IMR-90 (cell line): Measurements from ENCODE around the gene EMC9. TPM values are rescaled to one million over a fixed set of nuclear protein-coding genes. Genes with fewer than 3 reads are reported as not detected.

Experiments
- ATAC-seq: fragments of 200-7000 bp; cut with Tn5 transposase; 2 replicates; pipeline ENCODE4 v1.9.1; 2020; ENCODE audit warnings: low read depth, mild to moderate bottlenecking, moderate library complexity
- BruUV-seq: library from RNA; stranded (reverse); fragments of 400-500 nt; replicated peaks from 2 replicates; lab custom pipeline; 2021; lab: Mats Ljungman, UMichigan
- CTCF ChIA-PET: fragments of 300-600 bp; formaldehyde crosslinking; extraction: SDS; loops from one replicate; lab custom pipeline; 2021; ENCODE audit warnings: antibody characterized with exemption; lab: Yijun Ruan, JAX
- POLR2A ChIA-PET: fragments of 300-600 bp; sonication (Branson Sonifier 250); formaldehyde crosslinking; loops from one replicate; lab custom pipeline; 2022; ENCODE audit warnings: antibody characterized with exemption; ENCODE audit not compliant: unreplicated experiment; lab: Charles Lee
- DNase-seq: peaks from one replicate; pipeline ENCODE4 v3.0.0; 2013
- H2AFZ ChIP-seq: replicated peaks from 2 replicates; pipeline ENCODE3; 2013; ENCODE audit warnings: low read length, mild to moderate bottlenecking; ENCODE audit not compliant: poor library complexity
- H2AK5ac ChIP-seq: 2 replicates; pipeline ENCODE4 v1.6.1; 2013; ENCODE audit warnings: low read depth, low read length, inconsistent platforms
- H2AK9ac ChIP-seq: replicated peaks from 2 replicates; pipeline ENCODE3; 2013; ENCODE audit warnings: mild to moderate bottlenecking, low read depth, low read length, moderate library complexity; ENCODE audit not compliant: poor library complexity
- H2BK120ac ChIP-seq: 2 replicates; pipeline ENCODE4 v1.6.1; 2013; ENCODE audit warnings: low read depth, low read length, inconsistent platforms
- H2BK15ac ChIP-seq: 3 replicates; pipeline ENCODE4 v1.6.1; 2013; ENCODE audit warnings: low read depth, low read length, inconsistent platforms
- H2BK20ac ChIP-seq: 2 replicates; pipeline ENCODE4 v1.6.1; 2013; ENCODE audit warnings: low read depth, mild to moderate bottlenecking, inconsistent platforms, low read length, moderate library complexity
- H2BK5ac ChIP-seq: 2 replicates; pipeline ENCODE4 v1.6.1; 2013; ENCODE audit warnings: mild to moderate bottlenecking, low read depth, low read length, inconsistent platforms; ENCODE audit not compliant: poor library complexity, severe bottlenecking
- H3K14ac ChIP-seq: replicated peaks from 2 replicates; pipeline ENCODE4 v1.6.1; 2013; ENCODE audit warnings: low read depth, low read length, inconsistent platforms
- H3K18ac ChIP-seq: 2 replicates; pipeline ENCODE4 v1.6.1; 2013; ENCODE audit warnings: low read depth, low read length, control low read depth
- H3K23ac ChIP-seq: 2 replicates; pipeline ENCODE4 v1.6.1; 2013; ENCODE audit warnings: low read depth, low read length, inconsistent platforms
- H3K27ac ChIP-seq: 2 replicates; pipeline ENCODE4 v1.5.1; 2013; ENCODE audit warnings: mild to moderate bottlenecking, control low read depth, low read length; ENCODE audit not compliant: insufficient read depth
- H3K27me3 ChIP-seq: 2 replicates; pipeline ENCODE4 v1.6.1; 2013; ENCODE audit warnings: low read length; ENCODE audit not compliant: control insufficient read depth, insufficient read depth
- H3K36me3 ChIP-seq: 2 replicates; pipeline ENCODE4 v1.6.1; 2013; ENCODE audit warnings: low read length, mixed read lengths; ENCODE audit not compliant: control insufficient read depth, insufficient read depth
- H3K4ac ChIP-seq: 2 replicates; pipeline ENCODE4 v1.6.1; 2013; ENCODE audit warnings: low read depth, low read length, inconsistent platforms
- H3K4me1 ChIP-seq: 2 replicates; pipeline ENCODE4 v1.6.1; 2013; ENCODE audit warnings: low read length, mixed read lengths; ENCODE audit not compliant: control insufficient read depth, insufficient read depth
- H3K4me2 ChIP-seq: 2 replicates; pipeline ENCODE4 v1.6.1; 2013; ENCODE audit warnings: low read depth, mild to moderate bottlenecking, control low read depth, low read length, moderate library complexity
- H3K4me3 ChIP-seq: 2 replicates; pipeline ENCODE4 v1.5.1; 2013; ENCODE audit warnings: low read depth, mild to moderate bottlenecking, control low read depth, low read length, moderate library complexity; ENCODE audit not compliant: insufficient read depth
- H3K56ac ChIP-seq: 2 replicates; pipeline ENCODE4 v1.6.1; 2013; ENCODE audit warnings: low read length, inconsistent platforms; ENCODE audit not compliant: insufficient read depth; ENCODE audit errors: extremely low read depth
- H3K79me1 ChIP-seq, 2 experiments: 2 replicates each; pipeline ENCODE4 v1.6.1; 2013; ENCODE audit warnings: low read length in 2 of 2, inconsistent platforms in 1 of 2, low read depth in 1 of 2
- H3K9ac ChIP-seq: 2 replicates; pipeline ENCODE4 v1.6.1; 2013; ENCODE audit warnings: low read depth, low read length, control low read depth
- H3K9me1 ChIP-seq: 2 replicates; pipeline ENCODE4 v1.6.1; 2013; ENCODE audit warnings: low read length, inconsistent platforms; ENCODE audit not compliant: insufficient read depth
- H3K9me3 ChIP-seq: 2 replicates; pipeline ENCODE4 v1.6.1; 2013; ENCODE audit warnings: low read length; ENCODE audit not compliant: control insufficient read depth, insufficient read depth
- H4K20me1 ChIP-seq: 2 replicates; pipeline ENCODE4 v1.6.1; 2013; ENCODE audit warnings: low read length, inconsistent platforms; ENCODE audit not compliant: insufficient read depth
- H4K5ac ChIP-seq: 2 replicates; pipeline ENCODE4 v1.6.1; 2013; ENCODE audit warnings: mild to moderate bottlenecking, low read depth, low read length, control low read depth
- H4K8ac ChIP-seq, 2 experiments: 2 replicates each; pipeline ENCODE4 v1.6.1; 2013; ENCODE audit warnings: low read depth in 2 of 2, low read length in 2 of 2, control low read depth in 1 of 2, inconsistent platforms in 1 of 2
- H4K91ac ChIP-seq: 2 replicates; pipeline ENCODE4 v1.6.1; 2013; ENCODE audit warnings: low read depth, low read length, inconsistent platforms; ENCODE audit not compliant: insufficient read depth
- FOS ChIP-seq: fragments of 150-350 bp; IDR thresholded peaks from 2 replicates; pipeline ENCODE4 v1.6.1; 2016; ENCODE audit warnings: low read depth, low read length
- MAZ ChIP-seq: IDR thresholded peaks from 2 replicates; pipeline ENCODE4 v1.6.1; 2012; ENCODE audit warnings: low read depth, mild to moderate bottlenecking, low read length, improper control_type of control experiment, moderate library complexity, borderline replicate concordance
- MXI1 ChIP-seq: IDR thresholded peaks from 2 replicates; pipeline ENCODE4 v1.6.1; 2012; ENCODE audit warnings: low read depth, mild to moderate bottlenecking, low read length, moderate library complexity, borderline replicate concordance
- POLR2A ChIP-seq: IDR thresholded peaks from 2 replicates; pipeline ENCODE4 v1.6.1; 2012; ENCODE audit warnings: mild to moderate bottlenecking, low read depth, low read length
- RAD21 ChIP-seq: IDR thresholded peaks from 2 replicates; pipeline ENCODE4 v1.6.1; 2012; ENCODE audit warnings: low read length, improper control_type of control experiment
- RCOR1 ChIP-seq: IDR thresholded peaks from 2 replicates; pipeline ENCODE4 v1.6.1; 2012; ENCODE audit warnings: mild to moderate bottlenecking, low read length, improper control_type of control experiment; ENCODE audit not compliant: insufficient replicate concordance
- RFX5 ChIP-seq: IDR thresholded peaks from 2 replicates; pipeline ENCODE4 v1.8.0; 2012; ENCODE audit warnings: low read depth, mild to moderate bottlenecking, low read length, moderate library complexity
- WGBS, 2 experiments: methylation state at CpG; one replicate each; pipeline versions ENCODE4 v1.1.5 to v1.1.7; 2013; ENCODE audit warnings: missing lambda C conversion rate in 2 of 2; ENCODE audit not compliant: insufficient read length in 1 of 2; ENCODE audit errors: extremely low coverage in 2 of 2; 5-methylcytosine and 5-hydroxymethylcytosine counted together
- dilution Hi-C: fragments of 300-500 bp; cut with HindIII; formaldehyde crosslinking; loops from one replicate; pipeline ENCODE4 v1.14.3; 2018; ENCODE audit warnings: low sequenced_read_pairs; ENCODE audit not compliant: unreplicated experiment
- in situ Hi-C: fragments of 300-500 bp; cut with MboI; formaldehyde crosslinking; loops from 3 replicates; pipeline ENCODE4 v1.14.3; 2019; ENCODE audit warnings: low sequenced_read_pairs, inconsistent platforms, mixed read lengths
- intact Hi-C: fragments of 100-400 bp; cut with micrococcal nuclease; formaldehyde crosslinking; loops from 2 replicates; pipeline ENCODE4 v1.10.0; 2022
- polyA plus RNA-seq, 3 experiments: library from polyadenylated mRNA; depleted of rRNA; stranded (reverse); fragments of >200 nt; gene quantifications; 2 replicates each; pipeline ENCODE4 v1.2.3, GENCODE V29; 2012; ENCODE audit warnings: low replicate concordance in 1 of 3
- total RNA-seq: library from RNA; depleted of rRNA; stranded (reverse); fragments of >200 nt; gene quantifications from 2 replicates; pipeline ENCODE4 v1.2.3, GENCODE V29; 2012
- TF ChIP-seq, protein P1 (sequence below): fragments of 150-350 bp; IDR thresholded peaks from 2 replicates; pipeline ENCODE4 v1.6.1; 2016; ENCODE audit warnings: low read depth, mild to moderate bottlenecking, low read length, moderate library complexity, borderline replicate concordance

The EMC9 gene
- total and polyA plus RNA-seq, 2 of the 4 experiments (the other 2 are of a cell fraction): 15.1 to 19.2 TPM

DNA sequence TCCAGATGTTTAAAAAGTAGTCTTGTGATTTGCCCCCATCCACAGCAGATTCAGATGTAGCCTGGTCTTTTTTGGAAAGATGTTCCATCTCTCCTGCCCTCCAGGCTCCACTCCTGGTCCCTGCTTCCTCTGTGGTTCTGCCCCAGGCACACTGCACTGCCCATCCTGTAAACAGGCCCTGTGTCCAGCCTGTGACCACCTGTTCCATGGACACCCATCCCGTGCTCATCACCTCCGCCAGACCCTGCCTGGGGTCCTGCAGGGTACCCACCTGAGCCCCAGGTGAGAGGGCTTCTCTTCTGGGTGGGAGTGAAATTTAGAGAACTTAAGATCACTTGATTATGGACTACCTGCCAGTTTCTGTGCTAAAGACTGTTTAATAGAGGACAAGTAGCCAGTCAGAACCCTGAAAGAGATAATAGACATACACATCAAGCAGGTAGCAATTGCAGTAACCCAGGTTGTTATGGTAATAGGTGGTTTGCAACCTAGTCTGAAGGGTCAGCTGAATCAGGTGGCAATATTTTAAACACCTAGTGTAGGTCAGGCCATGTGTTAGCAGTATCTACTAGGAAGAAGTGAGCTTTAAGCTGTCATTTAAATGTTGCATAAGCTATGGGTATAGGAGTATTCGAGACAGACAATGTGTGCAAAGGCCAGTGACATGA, 8.0 kb upstream of the EMC9 start:
- no peak overlapping the region for H3K4me2 ChIP-seq
- ChIA-PET CTCF (interaction anchor here (0.5 to 4.3 kb wide), 2 partner anchors 10 to 11 kb away, joined by 3 to 14 read pairs; partner anchors contain the start of gene IRF9), POLR2A (interaction anchor here (0.7 kb wide), 1 partner anchor 12 kb away, joined by 3 read pairs; the partner anchor contains the start of gene IRF9)
- H3K23ac ChIP-seq: no peak overlapping the region
- ATAC-seq (no peak), DNase-seq (no peak)
- no peak overlapping the region for H4K5ac ChIP-seq
- no peak overlapping the region for H4K8ac ChIP-seq
- peaks cover 8% of the 10 kb centered on the region for H3K9me1 ChIP-seq
- H3K4me1 ChIP-seq: peaks cover 9% of the 10 kb centered on the region
- H2AFZ ChIP-seq: no peak overlapping the region
- H2BK15ac ChIP-seq: no peak overlapping the region
- H2BK5ac ChIP-seq: no peak overlapping the region
- H3K18ac ChIP-seq: no peak overlapping the region
- no peak overlapping the region for H3K14ac ChIP-seq
- no CpG with 5 or more reads among the region's 3 CpGs for WGBS, 2 experiments
- no peak overlapping the region for H2AK5ac ChIP-seq
- intact Hi-C loops (no loop called here), dilution Hi-C loops (no loop called here), in situ Hi-C loops (loop anchor here (25.0 kb wide), 2 partner anchors 837 to 1062 kb away; partner anchors contain the start of genes ACIN1, BCL2L2, C14orf119 and PABPN1)
- TF ChIP-seq MXI1 (no peak), POLR2A (no peak), RCOR1 (no peak), RFX5 (no peak), RAD21 (no peak), FOS (no peak), MAZ (no peak)
- TF ChIP-seq, protein P1, sequence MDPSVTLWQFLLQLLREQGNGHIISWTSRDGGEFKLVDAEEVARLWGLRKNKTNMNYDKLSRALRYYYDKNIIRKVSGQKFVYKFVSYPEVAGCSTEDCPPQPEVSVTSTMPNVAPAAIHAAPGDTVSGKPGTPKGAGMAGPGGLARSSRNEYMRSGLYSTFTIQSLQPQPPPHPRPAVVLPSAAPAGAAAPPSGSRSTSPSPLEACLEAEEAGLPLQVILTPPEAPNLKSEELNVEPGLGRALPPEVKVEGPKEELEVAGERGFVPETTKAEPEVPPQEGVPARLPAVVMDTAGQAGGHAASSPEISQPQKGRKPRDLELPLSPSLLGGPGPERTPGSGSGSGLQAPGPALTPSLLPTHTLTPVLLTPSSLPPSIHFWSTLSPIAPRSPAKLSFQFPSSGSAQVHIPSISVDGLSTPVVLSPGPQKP: no peak
- H3K27me3 ChIP-seq: no peaks in the 10 kb centered on the region
- H3K27ac ChIP-seq: no peak overlapping the region
- no peak overlapping the region for H2AK9ac ChIP-seq
- H2BK120ac ChIP-seq: no peak overlapping the region
- H3K36me3 ChIP-seq: peaks cover 39% of the 10 kb centered on the region
- no peak overlapping the region for H2BK20ac ChIP-seq
- H3K4ac ChIP-seq: no peak overlapping the region
- H3K9ac ChIP-seq: no peak overlapping the region
- no peak overlapping the region for H4K91ac ChIP-seq
- H3K4me3 ChIP-seq: no peak overlapping the region
- no peaks in the 10 kb centered on the region for H3K9me3 ChIP-seq
- H3K56ac ChIP-seq: no peak overlapping the region
- H4K20me1 ChIP-seq: peaks cover 10% of the 10 kb centered on the region
- no TSS peak for BruUV-seq
- peaks cover 32 to 56% of the 10 kb centered on the region in 2 experiments for H3K79me1 ChIP-seq
